NCI-H2227 (cell line): ENCODE results near the gene THEM5.
A peak's percentile ranks its signal among the peaks of the same experiment; 100 is the strongest.
"Not testable (repeated sequence)": the region's sequence is repeated elsewhere in the genome, so short reads cannot be mapped to it uniquely, and the experiment has no call there.

Experiments used
- DNase-seq: peaks from one replicate; lab custom pipeline; 2025; ENCODE audit not compliant: unreplicated experiment; lab: John Stamatoyannopoulos, UW

The THEM5 gene

DNA sequence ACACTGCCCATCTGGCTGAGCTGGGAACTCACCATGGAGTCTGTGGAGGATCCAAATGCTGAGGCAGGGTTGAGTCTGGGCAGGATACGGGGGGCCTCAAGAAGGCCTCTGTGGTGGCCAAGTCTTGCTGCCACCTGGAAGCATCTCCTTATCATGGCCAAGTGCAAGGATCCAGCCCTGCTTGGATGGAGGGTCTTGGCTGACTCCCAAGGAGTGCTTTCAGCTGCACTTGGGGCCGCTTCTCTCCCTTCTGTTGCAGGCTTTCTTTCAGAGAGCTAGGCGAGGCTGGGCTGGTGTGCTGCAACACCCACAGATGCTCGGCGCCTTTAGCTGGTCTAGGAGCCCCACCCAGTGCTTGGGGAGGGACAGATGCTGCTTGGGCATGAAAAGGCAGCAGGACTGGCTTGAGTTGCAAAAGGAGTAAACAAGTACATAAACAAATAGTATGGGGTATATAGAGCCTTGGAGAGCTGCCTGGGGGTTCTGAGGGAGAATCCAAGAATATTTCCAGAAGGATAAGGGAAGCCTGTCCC lies at the start of gene THEM5:
Gene THEM5, minus strand, starts transcription at position 302 of the 533 bp plus-strand sequence. Its CDS starts 147 bp downstream, at position 155.
- no peak for DNase-seq

DNA sequence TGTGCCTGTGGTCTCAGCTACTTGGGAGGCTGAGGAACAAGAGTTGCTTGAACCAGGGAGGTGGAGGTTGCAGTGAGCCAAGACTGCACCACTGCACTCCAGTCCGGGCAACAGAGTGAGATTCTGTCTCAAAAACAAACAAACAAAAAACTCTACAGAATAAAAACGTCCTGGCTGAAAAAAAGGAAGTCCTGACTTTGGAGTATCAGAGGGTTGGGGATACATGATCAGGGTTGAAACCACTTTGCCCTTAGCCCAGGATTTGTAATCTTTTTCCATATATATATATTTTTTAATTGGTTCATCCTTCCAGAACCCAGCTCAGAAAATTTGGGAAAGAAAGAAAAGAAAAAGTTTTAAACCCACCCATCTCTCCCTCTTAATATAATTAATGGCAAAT lies 49.3 kb upstream of the THEM5 start:
- no peak for DNase-seq

GRCh38 chr1:151900804-151901203 lies 47.3 kb upstream of the THEM5 start:
- DNase-seq: not testable (repeated sequence)

GRCh38 chr1:151898519-151898991 lies 45.0 kb upstream of the THEM5 start:
- no peak for DNase-seq

DNA sequence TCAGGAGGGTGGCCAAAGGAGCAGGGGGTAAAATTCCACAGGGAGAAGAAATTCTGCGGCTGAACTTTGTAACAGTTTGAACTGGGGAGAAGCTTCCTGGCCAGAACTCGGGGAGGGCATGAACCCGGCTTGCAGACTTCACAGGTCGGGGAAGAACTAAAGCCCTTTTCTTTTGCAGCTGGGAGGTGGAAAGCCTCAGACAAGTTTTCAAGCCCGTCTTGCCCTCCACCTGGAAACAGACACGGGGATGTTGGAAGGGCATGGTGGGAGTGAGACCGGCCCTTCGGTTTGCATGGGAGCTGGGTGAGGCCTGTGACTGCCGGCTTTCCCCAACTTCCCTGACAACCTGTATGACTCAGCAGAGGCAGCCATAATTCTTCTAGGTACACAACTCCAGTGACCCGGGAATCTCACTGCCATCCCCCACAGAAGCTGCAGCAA lies 44.5 kb upstream of the THEM5 start:
- DNase-seq: no peak

GRCh38 chr1:151893176-151893924 lies 39.8 kb upstream of the THEM5 start:
- no peak for DNase-seq

DNA sequence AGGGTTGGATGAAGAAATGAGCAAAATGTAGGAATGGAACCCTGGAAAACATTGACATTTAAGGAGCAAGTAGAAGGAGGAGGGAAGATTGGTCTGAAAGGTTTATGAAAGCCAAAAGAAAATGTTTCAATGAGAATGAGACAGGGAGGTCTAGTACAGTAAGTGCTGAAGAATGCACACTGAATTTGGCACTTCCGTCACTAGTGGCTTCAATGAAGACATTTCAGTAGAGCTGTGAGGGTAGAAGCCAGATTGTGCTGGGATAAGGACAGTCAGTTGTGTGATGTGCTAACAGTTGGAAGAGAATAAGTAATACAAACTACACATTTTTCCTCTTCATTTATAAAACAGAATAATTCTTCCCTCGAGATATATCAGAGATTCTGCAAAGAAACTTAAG lies 38.7 kb upstream of the THEM5 start:
- no peak for DNase-seq

DNA sequence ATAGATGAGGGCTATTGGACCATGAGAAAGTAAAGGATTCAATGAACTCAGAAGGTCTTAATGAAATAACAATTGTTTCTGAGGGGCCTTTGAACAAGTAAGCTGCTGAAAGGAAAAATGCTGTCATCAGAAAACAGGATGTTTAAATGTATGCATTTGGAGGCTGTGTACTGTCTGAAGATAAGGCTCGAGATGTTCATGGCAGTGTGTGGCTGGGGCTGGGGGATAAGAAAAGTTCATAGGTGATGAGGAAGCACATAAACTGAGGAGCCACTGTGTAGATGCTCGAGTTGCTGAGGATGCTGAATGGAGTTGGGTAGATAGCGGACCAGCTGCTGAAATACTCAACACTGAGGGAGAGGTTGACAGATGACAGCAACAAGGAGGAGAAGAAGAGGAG lies 38.0 kb upstream of the THEM5 start:
- no peak for DNase-seq

DNA sequence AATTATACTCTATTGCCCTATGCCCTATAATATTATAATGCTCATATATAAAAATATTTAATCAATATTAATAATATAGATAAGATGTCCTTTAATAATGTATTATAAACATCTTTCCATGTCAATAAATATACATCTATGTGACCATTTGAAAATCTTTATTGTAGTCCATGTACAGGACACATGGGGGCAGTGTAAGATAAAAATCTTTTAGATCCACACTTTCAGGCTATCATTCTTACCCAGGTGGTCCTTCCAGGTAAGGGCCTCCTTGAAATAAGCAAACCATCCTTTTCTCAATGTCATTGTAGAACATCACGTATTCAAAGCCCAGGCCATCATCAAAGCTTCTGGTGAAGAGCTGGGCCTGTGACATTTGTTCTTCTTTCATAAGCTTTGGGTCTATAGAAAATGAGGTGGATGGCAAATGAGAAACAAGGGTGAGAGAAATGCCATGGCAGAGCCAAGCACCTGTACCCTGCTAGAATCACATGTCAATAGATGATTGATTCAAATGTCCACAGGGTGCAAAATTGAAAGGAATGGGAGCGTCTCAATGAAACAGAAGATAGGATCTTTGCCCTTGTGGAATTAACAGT lies 35.6 kb upstream of the THEM5 start:
- peak; percentile 16 for DNase-seq

DNA sequence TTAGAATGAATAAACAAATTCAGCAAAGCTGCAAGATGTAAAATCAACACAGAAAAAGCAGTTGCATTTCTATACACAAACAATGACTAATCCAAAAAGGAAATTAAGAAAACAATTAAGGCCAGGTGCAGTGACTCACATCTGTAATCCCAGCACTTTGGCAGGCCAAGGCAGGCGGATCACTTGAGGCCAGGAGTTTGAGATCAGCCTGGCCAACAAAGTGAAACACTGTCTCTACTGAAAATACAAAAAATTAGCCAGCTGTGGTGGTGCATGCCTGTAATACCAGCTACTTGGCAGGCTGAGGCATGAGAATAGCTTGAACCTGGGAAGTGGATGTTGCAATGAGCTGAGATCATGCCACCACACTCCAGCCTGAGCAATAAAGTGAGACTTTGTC lies 33.5 kb upstream of the THEM5 start:
- DNase-seq: no peak

GRCh38 chr1:151885479-151885878 lies 32.0 kb upstream of the THEM5 start:
- DNase-seq: no peak

- not testable (repeated sequence) for DNase-seq
These were observed 31.4 kb upstream of the THEM5 start for GRCh38 chr1:151884879-151885278.

DNA sequence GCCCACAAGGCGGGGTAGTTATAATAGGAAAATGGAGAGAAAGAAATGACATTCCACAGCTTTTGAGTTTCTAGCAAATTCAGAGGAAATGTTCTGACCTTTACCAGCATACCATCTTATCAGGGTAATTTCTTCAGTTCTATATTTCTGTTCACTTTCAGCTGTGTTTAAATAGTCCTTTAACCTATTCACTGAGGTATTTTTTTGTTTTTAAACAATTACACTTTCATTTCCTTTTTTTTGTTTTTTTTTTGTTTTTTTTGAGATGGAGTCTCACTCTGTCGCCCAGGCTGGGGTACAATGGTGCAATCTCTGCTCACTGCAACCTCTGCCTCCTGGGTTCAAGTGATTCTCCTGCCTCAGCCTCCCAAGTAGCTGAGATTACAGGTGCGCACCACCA lies 30.9 kb upstream of the THEM5 start:
- not testable (repeated sequence) for DNase-seq

GRCh38 chr1:151883898-151884297 lies 30.4 kb upstream of the THEM5 start:
- DNase-seq: not testable (repeated sequence)

GRCh38 chr1:151882918-151883317 lies 29.4 kb upstream of the THEM5 start:
- not testable (repeated sequence) for DNase-seq

- DNase-seq: no peak
These were observed 29.0 kb upstream of the THEM5 start for GRCh38 chr1:151882466-151882865.

DNA sequence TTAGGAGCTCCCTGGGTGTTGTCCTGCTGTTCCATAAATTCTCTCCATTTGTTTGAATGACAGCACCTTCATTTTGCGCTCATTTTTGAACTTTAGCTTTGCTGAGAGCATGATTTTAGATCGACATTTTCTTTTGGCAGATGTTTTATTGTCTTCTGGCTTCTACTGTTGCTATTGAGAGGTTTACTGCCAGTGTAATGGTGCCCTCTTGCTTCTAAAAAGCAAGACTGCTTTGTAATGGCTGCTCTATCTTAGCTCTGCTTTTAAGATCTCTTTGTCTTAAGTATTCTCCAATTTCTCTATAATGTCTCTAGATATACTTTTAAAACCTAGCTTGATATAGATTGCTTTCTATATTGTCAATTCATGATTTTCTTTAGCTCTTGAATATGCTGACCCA lies 28.0 kb upstream of the THEM5 start:
- peak; percentile 36 for DNase-seq

GRCh38 chr1:151875419-151876097 lies 22.0 kb upstream of the THEM5 start:
- DNase-seq: no peak

DNA sequence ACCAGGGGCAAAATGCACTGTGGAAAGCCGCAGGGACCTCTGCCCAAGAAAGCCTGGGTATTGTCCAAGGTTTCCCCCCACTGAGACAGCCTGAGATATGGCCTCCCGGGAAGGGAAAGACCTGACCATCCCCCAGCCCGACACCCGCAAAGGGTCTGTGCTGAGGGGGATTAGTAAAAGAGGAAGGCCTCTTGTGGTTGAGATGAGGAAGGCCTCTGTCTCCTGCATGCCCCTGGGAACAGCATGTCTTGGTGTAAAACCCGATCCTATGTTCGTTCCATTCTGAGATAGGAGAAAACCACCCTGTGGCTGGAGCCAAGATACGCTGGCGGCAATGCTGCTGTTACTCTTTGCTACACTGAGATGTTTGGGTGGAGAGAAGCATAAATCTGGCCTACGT lies 19.3 kb upstream of the THEM5 start:
- DNase-seq: not testable (repeated sequence)

GRCh38 chr1:151871284-151872030 lies 17.9 kb upstream of the THEM5 start:
- no peak for DNase-seq

DNA sequence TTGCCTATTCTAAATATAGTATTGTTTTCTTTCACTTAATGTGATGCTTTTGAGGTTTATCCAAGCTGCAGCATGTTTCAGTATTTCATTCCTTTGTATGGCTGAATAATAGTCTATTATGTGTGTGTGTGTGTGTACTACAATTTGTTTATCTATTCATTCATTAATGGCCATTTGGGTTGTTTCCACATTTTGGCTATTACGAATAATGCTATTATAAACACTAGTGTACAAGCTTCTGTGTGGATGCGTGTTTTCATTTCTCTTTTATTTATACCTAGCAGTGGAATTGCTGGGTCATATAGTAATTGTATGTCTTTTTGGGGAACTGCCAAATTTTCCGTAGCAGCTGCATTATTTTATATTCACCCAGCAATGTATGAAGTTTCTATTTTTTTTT lies 15.0 kb upstream of the THEM5 start:
- no peak for DNase-seq
